ENCODE results near the gene LAMA2.

DNA sequence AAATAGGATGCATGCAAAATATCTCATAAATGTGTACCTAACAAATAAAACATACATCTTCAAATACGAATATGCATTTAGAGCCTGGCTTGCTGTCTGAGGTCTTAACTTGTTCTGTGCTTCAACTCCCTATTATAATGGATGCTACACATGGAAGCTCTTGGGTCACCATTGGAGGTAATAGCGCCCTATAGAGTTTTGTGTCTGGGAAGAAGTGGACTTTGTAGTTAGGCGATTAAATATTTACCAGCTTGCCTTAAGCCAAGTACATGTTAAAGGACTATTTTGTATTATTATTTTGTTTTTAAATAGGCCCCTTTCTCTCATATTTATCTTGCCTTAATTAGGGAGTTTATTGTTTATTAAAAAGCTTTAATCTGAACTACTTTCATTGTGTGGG is 107.4 kb downstream of the LAMA2 start:
- no peak for TF ChIP-seq POLR2A (IDR thresholded peaks at IDR 0.05)
- TF ChIP-seq CTCF (IDR thresholded peaks at IDR 0.05): no peak

Data from right lobe of liver (tissue), 4 donors.